Naive thymus-derived CD4-positive, alpha-beta T cell (primary cell): Measurements from ENCODE around the gene TNFAIP8L2. TPM values are rescaled to one million over a fixed set of nuclear protein-coding genes. Genes with fewer than 3 reads are reported as not detected.

Experiments used
- ATAC-seq: fragments of 150-1000 bp; cut with Tn5 transposase; 2 replicates; pipeline ENCODE4 v1.10.0; 2021; ENCODE audit warnings: mild to moderate bottlenecking, moderate library complexity
- CTCF ChIA-PET: fragments of 350-600 bp; sonication (Branson Sonifier 250); formaldehyde crosslinking; loops from one replicate; lab custom pipeline; 2021; ENCODE audit warnings: antibody characterized with exemption; lab: Charles Lee
- POLR2A ChIA-PET: fragments of 350-600 bp; sonication (Branson Sonifier 250); formaldehyde crosslinking; loops from one replicate; lab custom pipeline; 2021; ENCODE audit warnings: antibody characterized with exemption, inconsistent platforms; lab: Charles Lee
- DNase-seq, 9 donors: peaks; one replicate each; pipeline versions ENCODE4 v3.0.0 to v3.0.0-alpha.2; 2020 to 2022; ENCODE audit warnings: mixed read lengths in 1 of 9
- H3K27ac ChIP-seq: one replicate; pipeline ENCODE4 v1.7.0; 2013; ENCODE audit warnings: mild to moderate bottlenecking, low read depth, low read length, moderate library complexity
- H3K27me3 ChIP-seq, 2 donors: one replicate each; pipeline ENCODE4 v1.7.0; 2013; ENCODE audit warnings: low read length in 2 of 2, mild to moderate bottlenecking in 2 of 2, moderate library complexity in 2 of 2; ENCODE audit not compliant: control insufficient read depth in 2 of 2, insufficient read depth in 2 of 2
- H3K36me3 ChIP-seq, 3 experiments: 1 replicate in 2 of 3; 2 replicates in 1 of 3; pipeline ENCODE4 v1.7.0; 2013; ENCODE audit warnings: low read length in 3 of 3, mild to moderate bottlenecking in 3 of 3, moderate library complexity in 1 of 3; ENCODE audit not compliant: insufficient read depth in 3 of 3, control insufficient read depth in 2 of 3
- H3K4me1 ChIP-seq, 2 donors: one replicate each; pipeline ENCODE4 v1.7.0; 2013; ENCODE audit warnings: low read length in 2 of 2, mild to moderate bottlenecking in 2 of 2, moderate library complexity in 1 of 2; ENCODE audit not compliant: control insufficient read depth in 2 of 2, insufficient read depth in 2 of 2
- H3K4me3 ChIP-seq: 2 replicates; pipeline ENCODE4 v1.7.0; 2013; ENCODE audit warnings: mild to moderate bottlenecking, low read length
- H3K9me3 ChIP-seq, 3 experiments: 1 replicate in 2 of 3; 2 replicates in 1 of 3; pipeline ENCODE4 v1.7.0; 2013; ENCODE audit warnings: low read length in 3 of 3; ENCODE audit not compliant: control insufficient read depth in 2 of 3
- H3K27ac Mint-ChIP-seq, 9 donors: one replicate each; pipeline ENCODE4 v1.8.0; 2020 to 2022; ENCODE audit warnings: mixed read lengths in 9 of 9, mild to moderate bottlenecking in 8 of 9, moderate library complexity in 5 of 9, inconsistent platforms in 2 of 9
- H3K27me3 Mint-ChIP-seq, 5 donors: one replicate each; pipeline ENCODE4 v1.8.0; 2021 to 2022; ENCODE audit warnings: mixed read lengths in 5 of 5, mild to moderate bottlenecking in 1 of 5
- H3K36me3 Mint-ChIP-seq, 5 donors: one replicate each; pipeline ENCODE4 v1.8.0; 2020 to 2022; ENCODE audit warnings: mixed read lengths in 5 of 5, mild to moderate bottlenecking in 3 of 5, inconsistent platforms in 1 of 5
- H3K4me1 Mint-ChIP-seq, 7 donors: one replicate each; pipeline ENCODE4 v1.8.0; 2020 to 2022; ENCODE audit warnings: mixed read lengths in 7 of 7, mild to moderate bottlenecking in 3 of 7, inconsistent platforms in 1 of 7
- H3K4me3 Mint-ChIP-seq, 10 donors: one replicate each; pipeline ENCODE4 v1.8.0; 2020 to 2022; ENCODE audit warnings: mild to moderate bottlenecking in 10 of 10, mixed read lengths in 10 of 10, moderate library complexity in 6 of 10, inconsistent platforms in 2 of 10
- H3K9me3 Mint-ChIP-seq, 11 donors: one replicate each; pipeline ENCODE4 v1.8.0; 2020 to 2022; ENCODE audit warnings: mixed read lengths in 11 of 11, mild to moderate bottlenecking in 4 of 11, inconsistent platforms in 1 of 11, moderate library complexity in 1 of 11
- intact Hi-C, 2 donors: fragments of 100-400 bp; cut with micrococcal nuclease; formaldehyde crosslinking; loops; one replicate each; pipeline ENCODE4 v1.15.1; 2023
- polyA plus RNA-seq, 2 donors: library from polyadenylated mRNA; unstranded; fragments of 300-500 nt; fragmentation: Illumina TruSeq; gene quantifications; one replicate each; pipeline ENCODE4 v1.2.3, GENCODE V29; 2021
- total RNA-seq, 6 experiments: library from RNA in 5 of 6; stranded (reverse) in 5 of 6; gene quantifications; 1 replicate in 5 of 6; 2 replicates in 1 of 6; pipeline ENCODE4 v1.2.3 and lab custom pipeline; 2021 to 2026

TNFAIP8L2 gene
- total and polyA plus RNA-seq, 7 experiments from 2014 or later: 3.1 to 77.3 (median 37.6) TPM

DNA sequence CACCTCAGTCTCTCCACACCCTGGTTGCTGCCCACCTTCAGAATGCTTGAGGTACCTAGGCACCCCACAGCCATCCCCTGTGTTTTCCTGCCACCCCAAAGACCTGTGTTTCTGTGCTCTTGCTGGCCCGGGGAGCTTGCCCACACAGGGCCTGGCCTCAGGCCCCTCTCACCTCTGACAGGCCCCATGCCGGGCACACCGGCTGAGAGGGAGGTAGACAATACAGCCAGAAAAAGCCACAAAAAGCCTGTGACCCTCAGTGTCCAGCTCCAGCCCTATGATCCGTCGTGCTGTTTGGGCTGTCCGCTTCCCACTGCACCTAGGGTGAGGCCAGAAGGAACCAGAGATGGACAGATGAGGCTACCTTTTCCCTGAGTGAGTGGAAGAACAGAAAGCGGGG lies 21.5 kb upstream of the TNFAIP8L2 start:
- Mint-ChIP-seq H3K9me3 (peaks cover 0 to 3% (median 0%) of the 10 kb centered on the region in 11 donors), H3K27me3 (peaks cover 0 to 12% (median 0%) of the 10 kb centered on the region in 5 donors), H3K4me1 (peaks cover 8 to 15% (median 11%) of the 10 kb centered on the region in 7 donors), H3K4me3 (no peak overlapping the region), H3K36me3 (peaks cover 0 to 8% (median 5%) of the 10 kb centered on the region in 5 donors), H3K27ac (peak overlapping the region in 3 of 9 donors; percentile 48 to 65 (median 62))
- H3K27ac ChIP-seq: no peak overlapping the region
- H3K9me3 ChIP-seq: no peaks in the 10 kb centered on the region
- no peak overlapping the region for H3K4me3 ChIP-seq
- no peaks in the 10 kb centered on the region for H3K27me3 ChIP-seq
- no peaks in the 10 kb centered on the region for H3K36me3 ChIP-seq
- ChIA-PET POLR2A (interaction anchor here (0.6 to 1.0 kb wide), 4 partner anchors 9 to 451 kb away, joined by 3 to 6 read pairs (median 3); partner anchors contain the start of gene SEMA6C), CTCF (interaction anchor here (0.5 to 0.7 kb wide), 2 partner anchors 131 to 162 kb away, joined by 3 to 4 read pairs; no protein-coding TSS in a partner anchor)
- intact Hi-C loops: no loop called here
- ATAC-seq (no peak), DNase-seq (no peak)
- H3K4me1 ChIP-seq: peaks cover 0 to 4% of the 10 kb centered on the region in 2 donors

- Mint-ChIP-seq H3K4me3 (no peak overlapping the region), H3K36me3 (peaks cover 0 to 8% (median 5%) of the 10 kb centered on the region in 5 donors), H3K27ac (no peak overlapping the region), H3K27me3 (peaks cover 0 to 7% (median 0%) of the 10 kb centered on the region in 5 donors), H3K4me1 (peaks cover 8 to 11% (median 9%) of the 10 kb centered on the region in 7 donors), H3K9me3 (peaks cover 0 to 3% (median 0%) of the 10 kb centered on the region in 11 donors)
- ATAC-seq: no peak
- DNase-seq: no peak
- CTCF ChIA-PET: interaction anchor here (0.8 kb wide), 1 partner anchor 855 kb away, joined by 4 read pairs; no protein-coding TSS in a partner anchor
- POLR2A ChIA-PET: interaction anchor here (0.7 to 1.2 kb wide), 2 partner anchors 21 to 24 kb away, joined by 3 read pairs; partner anchors contain the start of gene TNFAIP8L2
- no peak overlapping the region for H3K27ac ChIP-seq
- H3K4me3 ChIP-seq: no peak overlapping the region
- intact Hi-C loops: no loop called here
- no peaks in the 10 kb centered on the region for H3K9me3 ChIP-seq
- H3K27me3 ChIP-seq: no peaks in the 10 kb centered on the region
- peaks cover 0 to 4% of the 10 kb centered on the region in 2 donors for H3K4me1 ChIP-seq
- H3K36me3 ChIP-seq: no peaks in the 10 kb centered on the region
Observed at GRCh38 chr1:151135433-151136385, 20.7 kb upstream of the TNFAIP8L2 start.

DNA sequence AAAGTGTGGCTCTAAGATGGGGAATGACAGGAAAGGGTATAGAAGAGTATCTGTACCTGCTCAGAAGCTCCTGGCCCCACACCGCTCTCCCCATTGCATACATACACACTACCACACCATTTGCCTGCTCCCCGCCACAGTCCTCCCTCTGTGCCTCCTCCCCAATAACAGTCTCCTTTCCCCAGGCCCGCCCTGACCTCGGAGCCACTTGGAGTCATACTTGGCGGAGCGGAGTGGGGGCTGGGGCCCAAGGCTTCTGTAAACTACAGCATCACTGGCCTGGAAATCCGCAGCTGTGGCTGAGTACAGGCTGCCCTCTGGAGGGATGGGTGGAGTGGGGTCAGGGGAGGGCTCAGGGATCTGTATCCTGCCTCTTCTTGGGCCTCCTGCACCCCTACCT lies 18.7 kb upstream of the TNFAIP8L2 start:
- Histone ChIP-seq H3K9me3 (no peaks in the 10 kb centered on the region), H3K4me1 (no peaks in the 10 kb centered on the region), H3K36me3 (no peaks in the 10 kb centered on the region), H3K27me3 (no peaks in the 10 kb centered on the region), H3K27ac (no peak overlapping the region), H3K4me3 (no peak overlapping the region)
- CTCF ChIA-PET: no interaction called here
- Mint-ChIP-seq H3K4me3 (no peak overlapping the region), H3K27me3 (no peaks in the 10 kb centered on the region), H3K36me3 (peaks cover 0 to 8% (median 5%) of the 10 kb centered on the region in 5 donors), H3K27ac (no peak overlapping the region), H3K9me3 (peaks cover 0 to 3% (median 0%) of the 10 kb centered on the region in 11 donors), H3K4me1 (peaks cover 0 to 6% (median 0%) of the 10 kb centered on the region in 7 donors)
- POLR2A ChIA-PET: interaction anchor here (0.7 kb wide), 1 partner anchor 325 kb away, joined by 3 read pairs; no protein-coding TSS in a partner anchor
- no peak for DNase-seq
- intact Hi-C loops: no loop called here
- no peak for ATAC-seq

DNA sequence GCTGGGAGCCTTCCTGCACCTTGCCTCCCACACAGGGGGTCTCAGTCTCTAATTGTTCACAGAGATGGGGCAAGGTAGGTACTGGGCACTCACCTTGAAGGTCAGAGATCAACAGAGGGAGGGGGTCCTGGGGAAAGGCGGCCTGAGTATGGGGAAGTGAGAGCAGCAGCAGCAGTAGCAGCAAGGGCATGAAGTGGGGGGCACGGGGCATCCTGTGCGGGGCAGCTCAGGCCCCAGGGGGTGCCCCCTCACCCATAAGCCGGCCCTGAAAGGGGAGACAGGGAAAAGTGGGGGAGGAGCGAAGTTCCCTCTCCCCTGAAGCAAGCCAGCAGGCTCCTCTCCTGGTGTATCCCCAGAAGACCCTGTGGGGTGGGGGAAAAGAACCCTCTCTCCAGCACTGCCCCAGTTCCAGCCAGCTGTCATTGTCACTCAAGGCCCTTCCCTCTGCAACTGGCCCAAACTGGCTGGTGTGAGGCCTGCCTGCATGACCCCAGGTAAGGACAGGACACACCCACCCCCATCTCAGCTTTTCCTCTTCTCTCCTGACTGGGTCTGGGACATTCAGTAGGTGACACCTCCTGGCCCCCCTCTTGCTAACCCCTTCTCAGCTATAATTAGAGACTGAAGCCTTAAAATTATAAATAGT lies 13.9 kb upstream of the TNFAIP8L2 start:
- peaks cover 0 to 1% (median 0%) of the 10 kb centered on the region in 5 donors for H3K36me3 Mint-ChIP-seq
- Histone ChIP-seq H3K36me3 (peaks cover 0 to 4% (median 0%) of the 10 kb centered on the region in 3 experiments), H3K4me3 (no peak overlapping the region), H3K9me3 (no peaks in the 10 kb centered on the region), H3K4me1 (no peaks in the 10 kb centered on the region), H3K27ac (no peak overlapping the region), H3K27me3 (no peaks in the 10 kb centered on the region)
- H3K27ac Mint-ChIP-seq: no peak overlapping the region
- CTCF ChIA-PET: interaction anchor here (0.6 to 1.5 kb wide), 4 partner anchors 14 to 1161 kb away, joined by 3 to 5 read pairs (median 4); partner anchors contain the start of gene TNFAIP8L2
- no peaks in the 10 kb centered on the region for H3K9me3 Mint-ChIP-seq
- intact Hi-C loops: no loop called here
- no peak overlapping the region for H3K4me3 Mint-ChIP-seq
- no peak for ATAC-seq
- H3K27me3 Mint-ChIP-seq: peaks cover 0 to 16% (median 0%) of the 10 kb centered on the region in 5 donors
- DNase-seq: no peak
- peaks cover 12 to 22% (median 20%) of the 10 kb centered on the region in 7 donors for H3K4me1 Mint-ChIP-seq
- POLR2A ChIA-PET: interaction anchor here (1.4 to 1.5 kb wide), 2 partner anchors 12 to 13 kb away, joined by 5 to 8 read pairs; no protein-coding TSS in a partner anchor

- Mint-ChIP-seq H3K27ac (no peak overlapping the region), H3K36me3 (peaks cover 0 to 1% (median 0%) of the 10 kb centered on the region in 5 donors), H3K4me3 (no peak overlapping the region), H3K4me1 (peaks cover 12 to 24% (median 22%) of the 10 kb centered on the region in 7 donors), H3K27me3 (peaks cover 0 to 16% (median 0%) of the 10 kb centered on the region in 5 donors), H3K9me3 (no peaks in the 10 kb centered on the region)
- intact Hi-C loops: no loop called here
- no peaks in the 10 kb centered on the region for H3K4me1 ChIP-seq
- ATAC-seq (no peak), DNase-seq (no peak)
- H3K27me3 ChIP-seq: no peaks in the 10 kb centered on the region
- no peak overlapping the region for H3K27ac ChIP-seq
- ChIA-PET CTCF (interaction anchor here (1.2 to 1.3 kb wide), 2 partner anchors 14 to 118 kb away, joined by 4 read pairs; partner anchors contain the start of gene TNFAIP8L2), POLR2A (interaction anchor here (1.4 to 1.5 kb wide), 2 partner anchors 12 kb away, joined by 5 to 8 read pairs; no protein-coding TSS in a partner anchor)
- peaks cover 0 to 4% (median 0%) of the 10 kb centered on the region in 3 experiments for H3K36me3 ChIP-seq
- no peak overlapping the region for H3K4me3 ChIP-seq
- no peaks in the 10 kb centered on the region for H3K9me3 ChIP-seq
Observed at GRCh38 chr1:151143057-151143435, 13.4 kb upstream of the TNFAIP8L2 start.

GRCh38 chr1:151143986-151144385 lies 12.5 kb upstream of the TNFAIP8L2 start:
- H3K27me3 Mint-ChIP-seq: peaks cover 0 to 19% (median 0%) of the 10 kb centered on the region in 5 donors
- peaks cover 0 to 1% (median 0%) of the 10 kb centered on the region in 5 donors for H3K36me3 Mint-ChIP-seq
- DNase-seq: no peak
- no peak overlapping the region for H3K27ac Mint-ChIP-seq
- no peaks in the 10 kb centered on the region for H3K9me3 Mint-ChIP-seq
- H3K4me1 Mint-ChIP-seq: peaks cover 12 to 24% (median 22%) of the 10 kb centered on the region in 7 donors
- intact Hi-C loops: no loop called here
- H3K4me1 ChIP-seq: no peaks in the 10 kb centered on the region
- no peaks in the 10 kb centered on the region for H3K27me3 ChIP-seq
- no peaks in the 10 kb centered on the region for H3K9me3 ChIP-seq
- no peak overlapping the region for H3K4me3 ChIP-seq
- peaks cover 0 to 4% (median 0%) of the 10 kb centered on the region in 3 experiments for H3K36me3 ChIP-seq
- peak overlapping the region in 2 of 10 donors; percentile 34 to 54 for H3K4me3 Mint-ChIP-seq
- POLR2A ChIA-PET: interaction anchor here (0.6 to 1.5 kb wide), 4 partner anchors 11 to 119 kb away, joined by 3 to 8 read pairs (median 6); no protein-coding TSS in a partner anchor
- ATAC-seq: no peak
- H3K27ac ChIP-seq: no peak overlapping the region
- CTCF ChIA-PET: no interaction called here
